K562 (cell line): ENCODE results near the gene IDH2. TPM values are rescaled to one million over a fixed set of nuclear protein-coding genes. Genes with fewer than 3 reads are reported as not detected.

Experiments used
- BRF2 ChIP-seq: IDR thresholded peaks from 3 replicates; pipeline ENCODE4 v1.6.1; 2011; ENCODE audit warnings: borderline replicate concordance, mild to moderate bottlenecking; ENCODE audit not compliant: insufficient read length, insufficient read depth
- CC2D1A ChIP-seq: fragments of 450-650 bp; IDR thresholded peaks from 2 replicates; pipeline ENCODE4 v1.6.1; 2017; ENCODE audit warnings: mild to moderate bottlenecking
- GATAD2B ChIP-seq: fragments of 450-650 bp; IDR thresholded peaks from 2 replicates; pipeline ENCODE4 v1.6.1; 2017; ENCODE audit warnings: mild to moderate bottlenecking, borderline replicate concordance
- MECOM ChIP-seq: fragments of 250-450 bp; sonication (Bioruptor Pico); IDR thresholded peaks from 2 replicates; pipeline ENCODE4 v1.8.0; 2022; ENCODE audit warnings: inconsistent platforms
- MEF2D ChIP-seq: conservative IDR thresholded peaks from 2 replicates; pipeline ENCODE4 v1.6.1; 2016; ENCODE audit warnings: low read depth, missing genetic modification characterization, missing compliant biosample characterization
- MTF1 ChIP-seq: fragments of 250-450 bp; sonication (Bioruptor Pico); IDR thresholded peaks from 2 replicates; pipeline ENCODE4 v1.9.0; 2021; ENCODE audit warnings: moderate library complexity, mild to moderate bottlenecking, inconsistent platforms, borderline replicate concordance
- NFYB ChIP-seq: IDR thresholded peaks from 2 replicates; pipeline ENCODE4 v1.6.1; 2011; ENCODE audit warnings: mild to moderate bottlenecking, moderate library complexity; ENCODE audit not compliant: insufficient read length; ENCODE audit errors: extremely low read depth
- PRPF4 ChIP-seq: fragments of 200-400 bp; formaldehyde crosslinking; IDR thresholded peaks from one replicate; pipeline ENCODE4 v1.6.1; 2017; ENCODE audit warnings: low read length, low read depth, mild to moderate bottlenecking; ENCODE audit not compliant: insufficient read depth, poor library complexity, severe bottlenecking
- SIRT6 ChIP-seq: IDR thresholded peaks from one replicate; pipeline ENCODE4 v1.6.1; 2012; ENCODE audit warnings: low read depth, mild to moderate bottlenecking, control low read depth, inconsistent platforms, low read length, moderate library complexity
- SLC30A9 ChIP-seq: fragments of 250-450 bp; sonication (Bioruptor Pico); IDR thresholded peaks from 2 replicates; pipeline ENCODE4 v1.8.0; 2022; ENCODE audit warnings: mild to moderate bottlenecking, moderate library complexity
- SMARCA5 ChIP-seq: fragments of 450-650 bp; IDR thresholded peaks from 2 replicates; pipeline ENCODE4 v1.6.1; 2016
- STAT5B ChIP-seq: fragments of 250-450 bp; sonication (Bioruptor Pico); IDR thresholded peaks from 2 replicates; pipeline ENCODE4 v1.8.0; 2021; ENCODE audit warnings: mild to moderate bottlenecking, inconsistent platforms
- TFAM ChIP-seq: fragments of 250-450 bp; sonication (Bioruptor Pico); conservative IDR thresholded peaks from 2 replicates; pipeline ENCODE4 v1.5.0; 2021; ENCODE audit warnings: mild to moderate bottlenecking, moderate library complexity
- THRA ChIP-seq: fragments of 450-650 bp; IDR thresholded peaks from 2 replicates; pipeline ENCODE4 v1.6.1; 2017; ENCODE audit warnings: mild to moderate bottlenecking, moderate library complexity
- ZBTB34 ChIP-seq: fragments of 250-450 bp; sonication (Bioruptor Pico); IDR thresholded peaks from 2 replicates; pipeline ENCODE4 v1.8.0; 2021; ENCODE audit warnings: mild to moderate bottlenecking, moderate library complexity
- ZBTB9 ChIP-seq: fragments of 450-650 bp; formaldehyde crosslinking; IDR thresholded peaks from 2 replicates; pipeline ENCODE4 v1.4.0; 2020; ENCODE audit warnings: mild to moderate bottlenecking, moderate library complexity
- ZNF263 ChIP-seq: sonication (generic); formaldehyde crosslinking; IDR thresholded peaks from 2 replicates; pipeline ENCODE4 v1.8.0; 2022; ENCODE audit warnings: mild to moderate bottlenecking, missing genetic modification reagents, borderline replicate concordance
- ZNF507 ChIP-seq: conservative IDR thresholded peaks from 2 replicates; pipeline ENCODE4 v1.6.1; 2017; ENCODE audit warnings: missing genetic modification characterization, missing compliant biosample characterization
- ZNF584 ChIP-seq: fragments of 200-800 bp; sonication (Bioruptor generic); IDR thresholded peaks from 2 replicates; pipeline ENCODE4 v1.6.1; 2016; ENCODE audit warnings: low read depth, mild to moderate bottlenecking, missing genetic modification characterization, missing compliant biosample characterization
- polyA plus RNA-seq, 8 experiments: library from polyadenylated mRNA; depleted of rRNA in 4 of 8; stranded (reverse) in 5 of 8; unstranded in 3 of 8; fragments of >200 nt; fragmentation: Nextera tagmentation in 2 of 8; fragmentation: Illumina TruSeq in 1 of 8; extraction: Ambion mirVana in 2 of 8; extraction: Trizol in 1 of 8; gene quantifications; 2 replicates each; pipeline versions ENCODE4 v1.2.1 to v1.2.3, GENCODE V29; 2011 to 2014; ENCODE audit warnings: inconsistent platforms in 1 of 8, missing spikeins in 1 of 8
- total RNA-seq, 7 experiments: library from RNA; depleted of rRNA in 6 of 7; stranded (reverse); fragments of >200 nt in 6 of 7; fragmentation: Illumina TruSeq in 2 of 7; extraction: Trizol in 2 of 7; gene quantifications; 2 replicates each; pipeline versions ENCODE4 v1.2.1 to v1.2.3, GENCODE V29; 2011 to 2021; ENCODE audit warnings: low replicate concordance in 1 of 7

The IDH2 gene
- total and polyA plus RNA-seq, 9 of the 15 experiments (the other 6 are each of a cell fraction or from before 2014, with no cell fraction given), result 0.70 to 99.9 (median 59.2) TPM

GRCh38 chr15:90143166-90143655 is 40.9 kb upstream of the IDH2 start (continued):
- TF ChIP-seq PRPF4, result no peak
- peak; percentile 93 for TF ChIP-seq CC2D1A
- no peak for TF ChIP-seq THRA
- TF ChIP-seq BRF2, result no peak
- no peak for TF ChIP-seq SMARCA5
- no peak for TF ChIP-seq SLC30A9 (CRISPR knock-in tag)
- TF ChIP-seq MEF2D, result no peak
- no peak for TF ChIP-seq STAT5B (CRISPR knock-in tag)
- TF ChIP-seq SIRT6, result no peak
- no peak for TF ChIP-seq ZNF584 (CRISPR knock-in tag)
- TF ChIP-seq NFYB, result no peak
- no peak for TF ChIP-seq MECOM (CRISPR knock-in tag)
- TF ChIP-seq ZNF263 (CRISPR knock-in tag), result no peak
- TF ChIP-seq GATAD2B, result peak; percentile 69; the same call in 1 of the 2 replicates
- no peak for TF ChIP-seq MTF1
- no peak for TF ChIP-seq TFAM
- no peak for TF ChIP-seq ZBTB34 (CRISPR knock-in tag)
- TF ChIP-seq ZNF507, result no peak
- peak; percentile 83; the same call in 1 of the 2 replicates for TF ChIP-seq ZBTB9 (CRISPR knock-in tag)
